ENCODE data around the gene C3orf20. TPM values are rescaled to one million over a fixed set of nuclear protein-coding genes. Genes with fewer than 3 reads are reported as not detected.

C3orf20 gene
- total and polyA plus RNA-seq, 2 experiments from 2014 or later, result not detected

DNA sequence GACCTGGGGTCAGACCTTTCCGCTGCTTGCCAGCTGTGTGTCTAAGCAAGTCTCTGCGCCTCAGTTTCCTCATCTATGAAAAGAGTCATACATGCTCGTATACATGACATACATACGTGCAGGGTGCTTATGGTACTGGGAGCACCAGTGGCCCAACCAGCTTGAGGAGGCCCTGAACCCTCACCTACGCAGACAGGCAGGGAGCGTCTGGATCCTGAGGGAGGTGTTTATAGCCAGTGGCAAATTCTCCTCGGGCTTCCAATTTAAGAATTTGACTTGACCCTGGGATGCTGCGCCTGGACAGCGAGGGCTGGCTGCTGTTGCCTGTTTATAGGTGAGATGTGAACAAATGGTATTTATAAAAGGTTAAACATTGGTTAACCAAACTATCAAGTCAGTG lies 126.1 kb downstream of the C3orf20 start:
- H4K20me1 ChIP-seq (replicated peaks; ENCODE audit: insufficient read depth), result no peaks in the 10 kb centered on the region
- no peak overlapping the region for H3K4me2 ChIP-seq
- no peaks in the 10 kb centered on the region for H3K27me3 Mint-ChIP-seq (ENCODE audit: insufficient read depth, low read depth, poor library complexity)
- ATAC-seq (no peak), DNase-seq (ENCODE audit: low spot score) (no peak)
- TF ChIP-seq EZH2phosphoT487 (IDR thresholded peaks at IDR 0.05; ENCODE audit: unreplicated experiment), result no peak
- TF ChIP-seq, protein P1, sequence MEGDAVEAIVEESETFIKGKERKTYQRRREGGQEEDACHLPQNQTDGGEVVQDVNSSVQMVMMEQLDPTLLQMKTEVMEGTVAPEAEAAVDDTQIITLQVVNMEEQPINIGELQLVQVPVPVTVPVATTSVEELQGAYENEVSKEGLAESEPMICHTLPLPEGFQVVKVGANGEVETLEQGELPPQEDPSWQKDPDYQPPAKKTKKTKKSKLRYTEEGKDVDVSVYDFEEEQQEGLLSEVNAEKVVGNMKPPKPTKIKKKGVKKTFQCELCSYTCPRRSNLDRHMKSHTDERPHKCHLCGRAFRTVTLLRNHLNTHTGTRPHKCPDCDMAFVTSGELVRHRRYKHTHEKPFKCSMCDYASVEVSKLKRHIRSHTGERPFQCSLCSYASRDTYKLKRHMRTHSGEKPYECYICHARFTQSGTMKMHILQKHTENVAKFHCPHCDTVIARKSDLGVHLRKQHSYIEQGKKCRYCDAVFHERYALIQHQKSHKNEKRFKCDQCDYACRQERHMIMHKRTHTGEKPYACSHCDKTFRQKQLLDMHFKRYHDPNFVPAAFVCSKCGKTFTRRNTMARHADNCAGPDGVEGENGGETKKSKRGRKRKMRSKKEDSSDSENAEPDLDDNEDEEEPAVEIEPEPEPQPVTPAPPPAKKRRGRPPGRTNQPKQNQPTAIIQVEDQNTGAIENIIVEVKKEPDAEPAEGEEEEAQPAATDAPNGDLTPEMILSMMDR (conservative IDR thresholded peaks at IDR 0.05; ENCODE audit: low read depth in 2 of 2), result no peak
- H3K79me2 ChIP-seq (replicated peaks; ENCODE audit: insufficient read depth), result no peaks in the 10 kb centered on the region
- peaks cover 7% of the 10 kb centered on the region for H3K4me1 ChIP-seq (ENCODE audit: insufficient read depth)
- H3F3A ChIP-seq (replicated peaks; ENCODE audit: low read depth), result no peaks in the 10 kb centered on the region
- no peak overlapping the region for H3K27ac Mint-ChIP-seq
- H2AFZ ChIP-seq, result no peak overlapping the region
- H3K4me1 Mint-ChIP-seq, result peaks cover 31% of the 10 kb centered on the region
- no peaks in the 10 kb centered on the region for H3K36me3 Mint-ChIP-seq (ENCODE audit: low read depth)
- H3K9me3 Mint-ChIP-seq, result no peaks in the 10 kb centered on the region; the same call in 2 of the 3 replicates
- H3K27me3 ChIP-seq (ENCODE audit: insufficient read depth), result no peaks in the 10 kb centered on the region
- H3K9me2 ChIP-seq (ENCODE audit: insufficient read depth), result no peaks in the 10 kb centered on the region
- no peak overlapping the region for H3K4me3 ChIP-seq
- no peaks in the 10 kb centered on the region for H3K36me3 ChIP-seq (ENCODE audit: insufficient read depth)
- H3K4me3 Mint-ChIP-seq, result no peak overlapping the region
- H3K27ac ChIP-seq (ENCODE audit: low read depth), result no peak overlapping the region

DNA sequence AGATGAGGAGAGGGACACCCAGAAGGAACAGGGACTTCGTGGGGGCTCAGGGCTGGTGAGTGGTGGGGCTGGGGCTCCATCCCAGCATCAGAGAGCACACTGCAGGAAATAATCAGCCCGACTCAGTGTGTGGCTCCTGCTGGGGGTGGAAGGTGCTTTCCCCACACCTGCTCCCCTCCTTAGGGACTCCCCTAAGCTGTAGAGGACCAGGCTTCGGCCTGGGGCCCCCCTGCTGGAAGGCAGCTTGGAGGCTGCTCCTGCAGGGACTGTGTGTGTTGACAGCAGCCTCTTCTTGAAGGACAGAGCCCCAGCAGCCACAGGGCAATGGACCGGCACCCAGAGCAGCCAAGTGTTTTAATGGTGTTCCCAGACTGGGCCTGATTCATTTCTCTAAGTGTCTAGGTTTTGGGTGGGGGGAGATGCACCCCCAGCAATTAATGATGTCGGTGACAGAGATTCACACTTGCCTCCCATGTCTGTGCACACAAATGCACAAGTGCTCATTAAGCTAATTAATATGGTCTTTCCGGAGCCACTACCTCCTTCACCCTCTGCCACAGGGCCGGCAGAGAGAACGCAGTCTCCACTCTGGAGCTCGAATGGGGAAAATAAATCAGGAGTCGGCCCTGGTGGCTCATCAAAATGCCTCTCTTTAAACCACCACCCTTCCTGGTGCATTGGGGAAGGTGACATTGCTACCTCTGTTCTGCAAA lies 126.9 kb downstream of the C3orf20 start:
- peaks cover 24% of the 10 kb centered on the region for H3K4me1 Mint-ChIP-seq
- no peaks in the 10 kb centered on the region for H3K27me3 ChIP-seq (ENCODE audit: insufficient read depth)
- H3K36me3 ChIP-seq (ENCODE audit: insufficient read depth), result no peaks in the 10 kb centered on the region
- H2AFZ ChIP-seq, result no peak overlapping the region
- DNase-seq (ENCODE audit: low spot score), result no peak
- H3K9me2 ChIP-seq (ENCODE audit: insufficient read depth), result no peaks in the 10 kb centered on the region
- H3K4me2 ChIP-seq, result no peak overlapping the region
- H3K27me3 Mint-ChIP-seq (ENCODE audit: insufficient read depth, low read depth, poor library complexity), result peaks cover 4% of the 10 kb centered on the region
- H3K4me3 ChIP-seq, result no peak overlapping the region
- no peaks in the 10 kb centered on the region for H3K36me3 Mint-ChIP-seq (ENCODE audit: low read depth)
- no peak overlapping the region for H3K4me3 Mint-ChIP-seq
- H3K4me1 ChIP-seq (ENCODE audit: insufficient read depth), result peaks cover 3% of the 10 kb centered on the region
- ATAC-seq, result no peak
- no peak overlapping the region for H3K27ac ChIP-seq (ENCODE audit: low read depth)
- H3K27ac Mint-ChIP-seq, result no peak overlapping the region
- no peaks in the 10 kb centered on the region for H4K20me1 ChIP-seq (replicated peaks; ENCODE audit: insufficient read depth)
- H3F3A ChIP-seq (replicated peaks; ENCODE audit: low read depth), result no peaks in the 10 kb centered on the region
- TF ChIP-seq NANOG (IDR thresholded peaks at IDR 0.05; ENCODE audit: borderline replicate concordance), result no peak
- H3K79me2 ChIP-seq (replicated peaks; ENCODE audit: insufficient read depth), result no peaks in the 10 kb centered on the region
- no peaks in the 10 kb centered on the region; the same call in 2 of the 3 replicates for H3K9me3 Mint-ChIP-seq

DNA sequence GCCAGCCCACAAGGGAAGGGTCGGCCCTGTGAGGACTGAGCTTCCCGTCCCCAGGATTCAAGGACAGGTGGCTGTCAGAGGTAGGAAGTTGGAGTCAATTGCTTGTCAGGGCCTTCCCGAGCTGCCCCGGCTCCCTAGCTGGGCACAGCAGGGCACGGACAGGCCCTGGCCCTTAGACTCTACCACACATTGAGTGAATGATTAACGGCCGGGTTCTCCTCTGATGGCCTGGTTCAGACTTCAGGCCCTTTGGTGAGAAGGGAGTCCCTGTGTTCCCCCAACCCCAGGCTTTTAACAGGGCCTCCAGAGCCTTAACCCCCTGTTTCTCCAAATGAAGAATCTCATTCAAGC lies 127.4 kb downstream of the C3orf20 start:
- Histone ChIP-seq H3K79me2 (replicated peaks; ENCODE audit: insufficient read depth) (no peaks in the 10 kb centered on the region), H3K27ac (ENCODE audit: low read depth) (no peak overlapping the region), H3F3A (replicated peaks; ENCODE audit: low read depth) (no peaks in the 10 kb centered on the region), H3K27me3 (ENCODE audit: insufficient read depth) (no peaks in the 10 kb centered on the region), H3K4me2 (no peak overlapping the region), H3K36me3 (ENCODE audit: insufficient read depth) (no peaks in the 10 kb centered on the region), H3K4me1 (ENCODE audit: insufficient read depth) (no peaks in the 10 kb centered on the region), H3K4me3 (no peak overlapping the region), H2AFZ (no peak overlapping the region), H3K9me2 (ENCODE audit: insufficient read depth) (no peaks in the 10 kb centered on the region), H4K20me1 (replicated peaks; ENCODE audit: insufficient read depth) (no peaks in the 10 kb centered on the region)
- Mint-ChIP-seq H3K4me3 (no peak overlapping the region), H3K4me1 (peaks cover 19% of the 10 kb centered on the region), H3K27ac (no peak overlapping the region), H3K36me3 (ENCODE audit: low read depth) (no peaks in the 10 kb centered on the region), H3K27me3 (ENCODE audit: insufficient read depth, low read depth, poor library complexity) (peaks cover 6% of the 10 kb centered on the region), H3K9me3 (no peaks in the 10 kb centered on the region; the same call in 2 of the 3 replicates)
- ATAC-seq (no peak), DNase-seq (ENCODE audit: low spot score) (no peak)
- TF ChIP-seq, protein P2, sequence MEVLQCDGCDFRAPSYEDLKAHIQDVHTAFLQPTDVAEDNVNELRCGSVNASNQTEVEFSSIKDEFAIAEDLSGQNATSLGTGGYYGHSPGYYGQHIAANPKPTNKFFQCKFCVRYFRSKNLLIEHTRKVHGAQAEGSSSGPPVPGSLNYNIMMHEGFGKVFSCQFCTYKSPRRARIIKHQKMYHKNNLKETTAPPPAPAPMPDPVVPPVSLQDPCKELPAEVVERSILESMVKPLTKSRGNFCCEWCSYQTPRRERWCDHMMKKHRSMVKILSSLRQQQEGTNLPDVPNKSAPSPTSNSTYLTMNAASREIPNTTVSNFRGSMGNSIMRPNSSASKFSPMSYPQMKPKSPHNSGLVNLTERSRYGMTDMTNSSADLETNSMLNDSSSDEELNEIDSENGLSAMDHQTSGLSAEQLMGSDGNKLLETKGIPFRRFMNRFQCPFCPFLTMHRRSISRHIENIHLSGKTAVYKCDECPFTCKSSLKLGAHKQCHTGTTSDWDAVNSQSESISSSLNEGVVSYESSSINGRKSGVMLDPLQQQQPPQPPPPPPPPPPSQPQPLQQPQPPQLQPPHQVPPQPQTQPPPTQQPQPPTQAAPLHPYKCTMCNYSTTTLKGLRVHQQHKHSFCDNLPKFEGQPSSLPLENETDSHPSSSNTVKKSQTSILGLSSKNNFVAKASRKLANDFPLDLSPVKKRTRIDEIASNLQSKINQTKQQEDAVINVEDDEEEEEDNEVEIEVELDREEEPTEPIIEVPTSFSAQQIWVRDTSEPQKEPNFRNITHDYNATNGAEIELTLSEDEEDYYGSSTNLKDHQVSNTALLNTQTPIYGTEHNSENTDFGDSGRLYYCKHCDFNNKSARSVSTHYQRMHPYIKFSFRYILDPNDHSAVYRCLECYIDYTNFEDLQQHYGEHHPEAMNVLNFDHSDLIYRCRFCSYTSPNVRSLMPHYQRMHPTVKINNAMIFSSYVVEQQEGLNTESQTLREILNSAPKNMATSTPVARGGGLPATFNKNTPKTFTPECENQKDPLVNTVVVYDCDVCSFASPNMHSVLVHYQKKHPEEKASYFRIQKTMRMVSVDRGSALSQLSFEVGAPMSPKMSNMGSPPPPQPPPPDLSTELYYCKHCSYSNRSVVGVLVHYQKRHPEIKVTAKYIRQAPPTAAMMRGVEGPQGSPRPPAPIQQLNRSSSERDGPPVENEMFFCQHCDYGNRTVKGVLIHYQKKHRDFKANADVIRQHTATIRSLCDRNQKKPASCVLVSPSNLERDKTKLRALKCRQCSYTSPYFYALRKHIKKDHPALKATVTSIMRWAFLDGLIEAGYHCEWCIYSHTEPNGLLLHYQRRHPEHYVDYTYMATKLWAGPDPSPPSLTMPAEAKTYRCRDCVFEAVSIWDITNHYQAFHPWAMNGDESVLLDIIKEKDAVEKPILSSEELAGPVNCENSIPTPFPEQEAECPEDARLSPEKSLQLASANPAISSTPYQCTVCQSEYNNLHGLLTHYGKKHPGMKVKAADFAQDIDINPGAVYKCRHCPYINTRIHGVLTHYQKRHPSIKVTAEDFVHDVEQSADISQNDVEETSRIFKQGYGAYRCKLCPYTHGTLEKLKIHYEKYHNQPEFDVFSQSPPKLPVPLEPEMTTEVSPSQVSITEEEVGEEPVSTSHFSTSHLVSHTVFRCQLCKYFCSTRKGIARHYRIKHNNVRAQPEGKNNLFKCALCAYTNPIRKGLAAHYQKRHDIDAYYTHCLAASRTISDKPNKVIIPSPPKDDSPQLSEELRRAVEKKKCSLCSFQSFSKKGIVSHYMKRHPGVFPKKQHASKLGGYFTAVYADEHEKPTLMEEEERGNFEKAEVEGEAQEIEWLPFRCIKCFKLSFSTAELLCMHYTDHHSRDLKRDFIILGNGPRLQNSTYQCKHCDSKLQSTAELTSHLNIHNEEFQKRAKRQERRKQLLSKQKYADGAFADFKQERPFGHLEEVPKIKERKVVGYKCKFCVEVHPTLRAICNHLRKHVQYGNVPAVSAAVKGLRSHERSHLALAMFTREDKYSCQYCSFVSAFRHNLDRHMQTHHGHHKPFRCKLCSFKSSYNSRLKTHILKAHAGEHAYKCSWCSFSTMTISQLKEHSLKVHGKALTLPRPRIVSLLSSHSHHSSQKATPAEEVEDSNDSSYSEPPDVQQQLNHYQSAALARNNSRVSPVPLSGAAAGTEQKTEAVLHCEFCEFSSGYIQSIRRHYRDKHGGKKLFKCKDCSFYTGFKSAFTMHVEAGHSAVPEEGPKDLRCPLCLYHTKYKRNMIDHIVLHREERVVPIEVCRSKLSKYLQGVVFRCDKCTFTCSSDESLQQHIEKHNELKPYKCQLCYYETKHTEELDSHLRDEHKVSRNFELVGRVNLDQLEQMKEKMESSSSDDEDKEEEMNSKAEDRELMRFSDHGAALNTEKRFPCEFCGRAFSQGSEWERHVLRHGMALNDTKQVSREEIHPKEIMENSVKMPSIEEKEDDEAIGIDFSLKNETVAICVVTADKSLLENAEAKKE (CRISPR knock-in tag; IDR thresholded peaks at IDR 0.05), result no peak
- TF ChIP-seq EZH2phosphoT487 (IDR thresholded peaks at IDR 0.05; ENCODE audit: unreplicated experiment) (no peak), STAT1 (IDR thresholded peaks at IDR 0.05; ENCODE audit: unreplicated experiment) (no peak)
